Measurements from ENCODE around the gene RAE1. TPM values are rescaled to one million over a fixed set of nuclear protein-coding genes. Genes with fewer than 3 reads are reported as not detected.

The RAE1 gene
- total RNA-seq, 1 experiment from 2014 or later, result 83.9 TPM

GRCh38 chr20:57372157-57372556 is 21.1 kb downstream of the RAE1 start:
- no peak for DNase-seq (ENCODE audit: low read depth)

- DNase-seq (ENCODE audit: low read depth), result no peak
Observed at GRCh38 chr20:57372581-57373350, 21.7 kb downstream of the RAE1 start.

GRCh38 chr20:57374343-57374930 is 23.4 kb downstream of the RAE1 start:
- DNase-seq (ENCODE audit: low read depth), result no peak

- no peak for DNase-seq (ENCODE audit: low read depth)
Observed at GRCh38 chr20:57374931-57375651, 24.0 kb downstream of the RAE1 start.

GRCh38 chr20:57375652-57376230 is 24.7 kb downstream of the RAE1 start:
- no peak for DNase-seq (ENCODE audit: low read depth)

- no peak for DNase-seq (ENCODE audit: low read depth)
Observed at GRCh38 chr20:57377350-57377749, 26.3 kb downstream of the RAE1 start.

GRCh38 chr20:57378107-57378506 is 27.1 kb downstream of the RAE1 start:
- DNase-seq (ENCODE audit: low read depth), result no peak

- DNase-seq (ENCODE audit: low read depth), result no peak
Observed at GRCh38 chr20:57378646-57379262, 27.7 kb downstream of the RAE1 start.

GRCh38 chr20:57379263-57379647 is 28.2 kb downstream of the RAE1 start:
- DNase-seq (ENCODE audit: low read depth), result no peak

- no peak for DNase-seq (ENCODE audit: low read depth)
Observed at GRCh38 chr20:57380081-57380750, 29.2 kb downstream of the RAE1 start.

- DNase-seq (ENCODE audit: low read depth), result peak; percentile 72
Observed at GRCh38 chr20:57381596-57382503, 30.8 kb downstream of the RAE1 start.

GRCh38 chr20:57382516-57382915 is 31.5 kb downstream of the RAE1 start:
- no peak for DNase-seq (ENCODE audit: low read depth)

GRCh38 chr20:57383447-57384347 is 32.6 kb downstream of the RAE1 start:
- no peak for DNase-seq (ENCODE audit: low read depth)

GRCh38 chr20:57384486-57384885 is 33.4 kb downstream of the RAE1 start:
- DNase-seq (ENCODE audit: low read depth), result no peak

- no peak for DNase-seq (ENCODE audit: low read depth)
Observed at GRCh38 chr20:57384953-57385761, 34.1 kb downstream of the RAE1 start.

GRCh38 chr20:57385940-57386339 is 34.9 kb downstream of the RAE1 start:
- no peak for DNase-seq (ENCODE audit: low read depth)

- DNase-seq (ENCODE audit: low read depth), result no peak
Observed at GRCh38 chr20:57386762-57387161, 35.7 kb downstream of the RAE1 start.

GRCh38 chr20:57387463-57387862 is 36.4 kb downstream of the RAE1 start:
- DNase-seq (ENCODE audit: low read depth), result no peak
